ENCODE results near the gene ZNF366.

DNA sequence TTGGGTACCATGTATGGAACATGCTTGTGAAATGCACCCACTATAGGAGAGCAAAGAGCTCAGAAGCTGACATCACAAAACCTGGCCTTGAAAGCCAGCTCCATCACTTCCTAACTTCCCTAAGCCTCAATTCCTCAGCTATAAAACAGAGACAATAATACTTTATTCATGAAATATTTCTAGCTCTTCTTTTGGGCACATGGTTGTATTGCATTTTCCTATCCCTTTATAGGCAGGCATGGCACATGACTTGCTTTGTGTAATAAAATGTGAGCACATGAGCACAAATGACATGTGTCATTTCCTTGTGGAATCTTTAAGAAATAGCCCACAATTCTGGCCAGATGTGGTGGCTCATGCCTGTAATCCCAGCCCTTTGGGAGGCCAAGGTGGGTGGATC lies 18.5 kb downstream of the ZNF366 start:
- TF ChIP-seq, protein P1, sequence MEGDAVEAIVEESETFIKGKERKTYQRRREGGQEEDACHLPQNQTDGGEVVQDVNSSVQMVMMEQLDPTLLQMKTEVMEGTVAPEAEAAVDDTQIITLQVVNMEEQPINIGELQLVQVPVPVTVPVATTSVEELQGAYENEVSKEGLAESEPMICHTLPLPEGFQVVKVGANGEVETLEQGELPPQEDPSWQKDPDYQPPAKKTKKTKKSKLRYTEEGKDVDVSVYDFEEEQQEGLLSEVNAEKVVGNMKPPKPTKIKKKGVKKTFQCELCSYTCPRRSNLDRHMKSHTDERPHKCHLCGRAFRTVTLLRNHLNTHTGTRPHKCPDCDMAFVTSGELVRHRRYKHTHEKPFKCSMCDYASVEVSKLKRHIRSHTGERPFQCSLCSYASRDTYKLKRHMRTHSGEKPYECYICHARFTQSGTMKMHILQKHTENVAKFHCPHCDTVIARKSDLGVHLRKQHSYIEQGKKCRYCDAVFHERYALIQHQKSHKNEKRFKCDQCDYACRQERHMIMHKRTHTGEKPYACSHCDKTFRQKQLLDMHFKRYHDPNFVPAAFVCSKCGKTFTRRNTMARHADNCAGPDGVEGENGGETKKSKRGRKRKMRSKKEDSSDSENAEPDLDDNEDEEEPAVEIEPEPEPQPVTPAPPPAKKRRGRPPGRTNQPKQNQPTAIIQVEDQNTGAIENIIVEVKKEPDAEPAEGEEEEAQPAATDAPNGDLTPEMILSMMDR (IDR thresholded peaks at IDR 0.05) = no peak
- no peak for TF ChIP-seq POLR2A (IDR thresholded peaks at IDR 0.05)
- no peak for TF ChIP-seq EP300 (IDR thresholded peaks at IDR 0.05)

Data from ovary (tissue), 3 donors.